ENCODE data around the gene CCDC157. TPM values are rescaled to one million over a fixed set of nuclear protein-coding genes. Genes with fewer than 3 reads are reported as not detected.
A peak's percentile ranks its signal among the peaks of the same experiment; 100 is the strongest.

Gene CCDC157
- total and polyA plus RNA-seq, 9 of the 15 experiments (the other 6 are each of a cell fraction or from before 2014, with no cell fraction given): 0.04 to 1.3 (median 0.68) TPM

DNA sequence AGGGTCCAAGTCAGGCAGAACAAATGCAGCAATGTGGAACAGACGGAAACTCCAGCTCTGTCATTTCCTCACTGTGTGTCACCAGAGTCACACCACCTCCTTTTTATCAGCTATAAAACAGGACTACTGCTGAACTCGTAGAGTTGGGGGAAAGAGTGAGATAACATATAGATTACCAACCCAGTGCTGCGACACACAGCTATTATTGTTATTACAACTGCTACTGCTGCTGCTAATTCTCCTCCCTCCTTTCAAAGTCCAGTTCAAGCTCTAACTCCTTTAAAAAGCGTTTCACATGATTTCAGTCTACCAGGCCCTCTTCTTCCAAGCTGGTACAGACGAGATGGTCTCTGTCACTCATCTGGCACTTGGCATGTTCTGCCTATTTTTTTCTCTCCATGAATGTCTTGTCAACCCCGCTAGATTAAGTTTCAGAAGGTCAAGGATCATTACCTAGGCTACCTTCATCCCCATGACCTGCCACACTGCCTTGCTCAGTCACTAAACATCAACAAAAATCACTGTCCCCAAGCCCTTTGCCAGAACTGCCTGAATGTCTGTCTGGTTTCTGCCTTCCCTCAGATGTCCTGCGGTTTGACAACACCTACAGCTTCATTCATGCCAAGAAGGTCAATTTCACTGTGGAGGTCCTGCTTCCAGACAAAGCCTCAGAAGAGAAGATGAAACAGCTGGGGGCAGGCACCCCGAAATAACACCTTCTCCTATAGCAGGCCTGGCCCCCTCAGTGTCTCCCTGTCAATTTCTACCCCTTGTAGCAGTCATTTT, 65.1 kb downstream of the CCDC157 start (continued):
- no peak for TF ChIP-seq SIX5 (IDR thresholded peaks at IDR 0.05; ENCODE audit: borderline replicate concordance in 1 of 2, insufficient read depth in 1 of 2, low read depth in 1 of 2, low read length in 2 of 2)
- peak; percentile 69 for TF ChIP-seq JUND (IDR thresholded peaks at IDR 0.05; ENCODE audit: borderline replicate concordance, low read depth, low read length)
- TF ChIP-seq JUND (tag; IDR thresholded peaks at IDR 0.05; ENCODE audit: borderline replicate concordance, low read depth, low read length): no peak; the same call in 2 of the 3 replicates
- TF ChIP-seq MYBL2 (IDR thresholded peaks at IDR 0.05; ENCODE audit: low read depth): no peak
- no peak for TF ChIP-seq MYBL2 (CRISPR knock-in tag; IDR thresholded peaks at IDR 0.05; ENCODE audit: borderline replicate concordance)
- no peak for TF ChIP-seq POLR2G (IDR thresholded peaks at IDR 0.05; ENCODE audit: low read depth, low read length)
- no peak for TF ChIP-seq ZNF695 (CRISPR knock-in tag; IDR thresholded peaks at IDR 0.05)
- no peak for TF ChIP-seq YY1 (IDR thresholded peaks at IDR 0.05; ENCODE audit: borderline replicate concordance in 1 of 3, control insufficient read depth in 1 of 3, extremely low read depth in 1 of 3, insufficient read depth in 3 of 3, insufficient read length in 1 of 3, insufficient replicate concordance in 2 of 3, low read depth in 1 of 3, low read length in 2 of 3)
- TF ChIP-seq HDAC1 (IDR thresholded peaks at IDR 0.05): peak in 1 of 2 experiments; percentile 55; a peak in 2 of 4 replicates
- TF ChIP-seq ZNF274 (IDR thresholded peaks at IDR 0.05; ENCODE audit: borderline replicate concordance, low read depth, low read length): no peak
- TF ChIP-seq SMAD2 (IDR thresholded peaks at IDR 0.05; ENCODE audit: low read depth, low read length): no peak
- TF ChIP-seq ELF2 (CRISPR knock-in tag; IDR thresholded peaks at IDR 0.05): no peak
- no peak for TF ChIP-seq SMARCA5 (IDR thresholded peaks at IDR 0.05)
- TF ChIP-seq, protein P1, sequence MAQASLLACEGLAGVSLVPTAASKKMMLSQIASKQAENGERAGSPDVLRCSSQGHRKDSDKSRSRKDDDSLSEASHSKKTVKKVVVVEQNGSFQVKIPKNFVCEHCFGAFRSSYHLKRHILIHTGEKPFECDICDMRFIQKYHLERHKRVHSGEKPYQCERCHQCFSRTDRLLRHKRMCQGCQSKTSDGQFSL (CRISPR knock-in tag; IDR thresholded peaks at IDR 0.05): no peak
- TF ChIP-seq, protein P1 (tag; IDR thresholded peaks at IDR 0.05): no peak
- no peak for TF ChIP-seq KDM5B (IDR thresholded peaks at IDR 0.05; ENCODE audit: insufficient replicate concordance, low read depth, low read length)
- no peak for TF ChIP-seq ZEB2 (IDR thresholded peaks at IDR 0.05)
- no peak for TF ChIP-seq PRMT5 (CRISPR knock-in tag; IDR thresholded peaks at IDR 0.05)
- no peak for TF ChIP-seq ZNF584 (CRISPR knock-in tag; IDR thresholded peaks at IDR 0.05; ENCODE audit: low read depth)
- TF ChIP-seq NCOA4 (IDR thresholded peaks at IDR 0.05; ENCODE audit: partially characterized antibody): no peak
- no peak for TF ChIP-seq LARP7 (IDR thresholded peaks at IDR 0.05)
- TF ChIP-seq TCF3 (CRISPR knock-in tag; IDR thresholded peaks at IDR 0.05): peak; percentile 84
- 0 out of 4 replicates have a peak, but pooled peaks of 1 of the 2 experiments have one; percentile 17 for TF ChIP-seq TRIM24 (IDR thresholded peaks at IDR 0.05)
- peak; percentile 55; the same call in 1 of the 2 replicates for TF ChIP-seq MTA3 (IDR thresholded peaks at IDR 0.05; ENCODE audit: borderline replicate concordance)
- TF ChIP-seq TCF7L2 (IDR thresholded peaks at IDR 0.05; ENCODE audit: low read depth, low read length): no peak
- peak; percentile 90 for TF ChIP-seq ZNF24 (IDR thresholded peaks at IDR 0.05)
- no peak for TF ChIP-seq ZNF583 (CRISPR knock-in tag; IDR thresholded peaks at IDR 0.05)
- TF ChIP-seq, protein P2, sequence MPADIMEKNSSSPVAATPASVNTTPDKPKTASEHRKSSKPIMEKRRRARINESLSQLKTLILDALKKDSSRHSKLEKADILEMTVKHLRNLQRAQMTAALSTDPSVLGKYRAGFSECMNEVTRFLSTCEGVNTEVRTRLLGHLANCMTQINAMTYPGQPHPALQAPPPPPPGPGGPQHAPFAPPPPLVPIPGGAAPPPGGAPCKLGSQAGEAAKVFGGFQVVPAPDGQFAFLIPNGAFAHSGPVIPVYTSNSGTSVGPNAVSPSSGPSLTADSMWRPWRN (IDR thresholded peaks at IDR 0.05; ENCODE audit: low read depth): no peak
- no peak for TF ChIP-seq ZNF239 (CRISPR knock-in tag; IDR thresholded peaks at IDR 0.05)
- TF ChIP-seq CC2D1A (IDR thresholded peaks at IDR 0.05): no peak
- TF ChIP-seq FOXA1 (IDR thresholded peaks at IDR 0.05; ENCODE audit: borderline replicate concordance): no peak
